ENCODE data around the gene AUTS2. TPM values are rescaled to one million over a fixed set of nuclear protein-coding genes. Genes with fewer than 3 reads are reported as not detected.

AUTS2 gene
- total RNA-seq, 4 donors from 2014 or later, result 29.8 to 114 (median 59.4) TPM

DNA sequence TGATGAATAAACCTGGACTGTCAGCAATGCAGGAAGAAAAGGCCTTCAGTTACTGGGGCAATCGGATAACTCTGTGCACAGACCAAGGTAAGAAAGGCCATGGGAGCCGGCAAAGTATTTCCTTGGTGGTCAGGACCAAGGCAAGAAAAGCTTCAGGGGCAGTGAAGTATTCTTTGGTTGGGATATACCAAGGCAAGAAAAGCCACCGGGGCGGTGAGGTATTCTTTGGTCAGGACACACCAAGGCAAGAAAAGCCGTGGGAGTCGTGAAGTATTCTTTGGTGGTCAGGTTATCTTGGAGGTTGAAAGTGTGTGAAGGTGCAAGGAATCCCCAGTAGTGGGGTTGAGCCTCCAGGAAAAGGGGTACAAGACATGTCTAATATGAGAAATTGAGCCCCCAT is 1238.7 kb downstream of the AUTS2 start:
- no peaks in the 10 kb centered on the region for H3K9me3 ChIP-seq
- DNase-seq, result no peak
- intact Hi-C loops (cut with DNase I; ENCODE audit: low total_unique reads) (no loop called here), in situ Hi-C loops (cut with MboI; ENCODE audit: low pct_ligation_motif_present in 1 of 4, low pct_unique_long_range_greater_than_20kb in 1 of 4, low sequenced_read_pairs in 3 of 4) (no loop called here)
- WGBS, 2 donors (ENCODE audit: low coverage in 1 of 2), result 88 to 90% methylated on average over 6 of the region's 6 CpGs
- no peaks in the 10 kb centered on the region for H3K27me3 ChIP-seq
- H3K4me3 ChIP-seq, result no peak overlapping the region
- no peak for TF ChIP-seq POLR2AphosphoS5 (IDR thresholded peaks at IDR 0.05)
- no peak for TF ChIP-seq CTCF (IDR thresholded peaks at IDR 0.05)
- TF ChIP-seq POLR2A (IDR thresholded peaks at IDR 0.05), result no peak
- no peak for TF ChIP-seq EP300 (IDR thresholded peaks at IDR 0.05; ENCODE audit: low read depth)
- H3K27ac ChIP-seq, result no peak overlapping the region
- H3K36me3 ChIP-seq, result no peaks in the 10 kb centered on the region
- H3K4me1 ChIP-seq, result no peaks in the 10 kb centered on the region

GRCh38 chr7:70837589-70837988 is 1239.3 kb downstream of the AUTS2 start:
- in situ Hi-C loops (cut with MboI; ENCODE audit: low pct_ligation_motif_present in 1 of 4, low pct_unique_long_range_greater_than_20kb in 1 of 4, low sequenced_read_pairs in 3 of 4), result no loop called here
- no peak for DNase-seq
- 82 to 100% methylated on average over 1 to 4 of the region's 4 CpGs for WGBS, 2 donors (ENCODE audit: low coverage in 1 of 2)
- Histone ChIP-seq H3K27ac (no peak overlapping the region), H3K9me3 (no peaks in the 10 kb centered on the region), H3K27me3 (no peaks in the 10 kb centered on the region), H3K4me1 (no peaks in the 10 kb centered on the region), H3K36me3 (no peaks in the 10 kb centered on the region), H3K4me3 (no peak overlapping the region)
- TF ChIP-seq EP300 (IDR thresholded peaks at IDR 0.05; ENCODE audit: low read depth) (no peak), POLR2A (IDR thresholded peaks at IDR 0.05) (no peak), CTCF (IDR thresholded peaks at IDR 0.05) (no peak), POLR2AphosphoS5 (IDR thresholded peaks at IDR 0.05) (no peak)
- intact Hi-C loops (cut with DNase I; ENCODE audit: low total_unique reads), result no loop called here

GRCh38 chr7:70838292-70838907 is 1240.1 kb downstream of the AUTS2 start:
- in situ Hi-C loops (cut with MboI; ENCODE audit: low pct_ligation_motif_present in 1 of 4, low pct_unique_long_range_greater_than_20kb in 1 of 4, low sequenced_read_pairs in 3 of 4) (no loop called here), intact Hi-C loops (cut with DNase I; ENCODE audit: low total_unique reads) (no loop called here)
- Histone ChIP-seq H3K4me1 (no peaks in the 10 kb centered on the region), H3K27ac (no peak overlapping the region), H3K36me3 (no peaks in the 10 kb centered on the region), H3K27me3 (no peaks in the 10 kb centered on the region), H3K4me3 (no peak overlapping the region), H3K9me3 (no peaks in the 10 kb centered on the region)
- TF ChIP-seq POLR2A (IDR thresholded peaks at IDR 0.05), result no peak
- TF ChIP-seq EP300 (IDR thresholded peaks at IDR 0.05; ENCODE audit: low read depth), result no peak
- TF ChIP-seq CTCF (IDR thresholded peaks at IDR 0.05), result no peak
- no peak for TF ChIP-seq POLR2AphosphoS5 (IDR thresholded peaks at IDR 0.05)
- no peak for DNase-seq
- 53% methylated on average over 15 of the region's 15 CpGs; no CpG with 5 or more reads in 1 of the 2 donors for whole genome bisulfite sequencing, 2 donors (ENCODE audit: low coverage in 1 of 2)

Small RNAs within 50 kb of the gene (small RNA-seq; reads per million reads assigned to genes)
- gene AC073873.1, result 0 reads per million in 4 donors
